AG04450 (cell line): ENCODE results near the gene TMEM31. TPM values are rescaled to one million over a fixed set of nuclear protein-coding genes. Genes with fewer than 3 reads are reported as not detected.

Source experiments
- CTCF ChIA-PET: fragments of 300-600, 350-600 bp; formaldehyde crosslinking; extraction: SDS; loops from one replicate; lab custom pipeline; 2022; ENCODE audit warnings: antibody characterized with exemption, inconsistent platforms; lab: Charles Lee
- POLR2A ChIA-PET: fragments of 350-600 bp; formaldehyde crosslinking; extraction: SDS; loops from one replicate; lab custom pipeline; 2021; ENCODE audit warnings: antibody characterized with exemption, inconsistent platforms; lab: Yijun Ruan, JAX
- DNase-seq: peaks from one replicate; pipeline ENCODE4 v3.0.0-alpha.2; 2011; ENCODE audit warnings: low read depth, low spot score
- H3K27ac ChIP-seq: one replicate; pipeline ENCODE4 v1.5.1; 2012; ENCODE audit warnings: low read depth, low read length, control low read depth
- H3K27me3 ChIP-seq: one replicate; pipeline ENCODE4 v1.6.0; 2012; ENCODE audit warnings: low read length; ENCODE audit not compliant: control insufficient read depth, insufficient read depth
- H3K4me3 ChIP-seq: 2 replicates; pipeline ENCODE4 v1.5.1; 2011; ENCODE audit warnings: mild to moderate bottlenecking, low read depth, low read length, control low read depth
- H3K9me3 ChIP-seq: 2 replicates; pipeline ENCODE4 v1.5.1; 2012; ENCODE audit warnings: low read length; ENCODE audit not compliant: control insufficient read depth, insufficient read depth
- polyA plus RNA-seq: library from polyadenylated mRNA; depleted of rRNA; stranded (reverse); fragments of >200 nt; gene quantifications from 2 replicates; pipeline ENCODE4 v1.2.3, GENCODE V29; 2011
- TF ChIP-seq, protein P1 (sequence below): IDR thresholded peaks from 2 replicates; pipeline ENCODE4 v1.5.1; 2011; ENCODE audit warnings: low read depth, low read length, control low read depth, inconsistent platforms

The TMEM31 gene
- polyA plus RNA-seq, 1 experiment, result not detected

DNA sequence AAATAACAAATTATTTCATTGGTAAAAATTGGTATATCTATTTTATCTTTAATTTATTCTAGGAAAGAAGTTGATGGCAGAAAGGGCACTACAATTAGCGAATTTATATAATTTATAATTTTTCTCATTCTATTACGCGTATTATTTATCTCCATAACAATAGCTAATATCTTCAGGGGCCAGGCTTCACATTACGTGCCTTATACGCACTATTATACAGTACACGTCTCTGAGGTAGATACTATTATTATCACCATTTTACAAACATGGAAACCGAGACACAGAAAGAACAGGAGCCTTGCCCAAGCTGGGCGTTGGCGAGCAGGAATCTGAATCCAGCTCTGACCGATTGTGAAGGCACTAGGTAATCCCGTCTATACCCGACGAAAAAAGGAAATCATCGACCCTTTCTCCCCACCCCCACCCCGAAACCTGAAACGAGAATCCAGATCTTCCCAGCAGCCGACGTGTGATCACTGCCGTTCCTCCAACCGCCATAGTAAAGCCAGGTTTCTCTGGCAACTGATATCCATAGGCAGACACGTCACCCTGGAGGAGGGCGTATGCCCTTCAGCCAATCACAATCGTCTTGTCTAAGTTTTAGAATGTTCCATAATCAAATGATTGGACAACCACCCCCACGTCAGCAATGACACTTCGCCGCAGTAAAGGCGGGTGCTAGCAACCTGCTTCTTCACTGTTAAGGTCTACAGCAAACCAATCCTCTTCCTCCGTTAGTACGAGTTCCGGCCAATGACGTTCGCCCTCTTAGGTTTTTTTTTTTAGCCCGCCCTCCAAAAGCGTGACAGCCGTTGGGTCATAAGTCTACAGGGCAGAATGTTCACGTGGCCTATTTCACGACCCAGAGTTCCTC lies 24.3 kb upstream of the TMEM31 start, which contains the start of gene MORF4L2:
MORF4L2 (minus strand) TSS at position 501 of the 874 bp plus-strand sequence. CDS start 9,672 bp downstream, outside the sequence.
- Histone ChIP-seq H3K27ac (peak within 1 kb of the TSS; percentile 98), H3K9me3 (no peaks in the 10 kb centered on the region), H3K4me3 (peak within 1 kb of the TSS; percentile 81), H3K27me3 (no peaks in the 10 kb centered on the region)
- ChIA-PET CTCF (interaction anchor here (0.6 to 2.2 kb wide), 5 partner anchors 56 to 309 kb away, joined by 3 to 12 read pairs (median 7); no protein-coding TSS in a partner anchor), POLR2A (interaction anchor here (0.7 to 1.0 kb wide), 5 partner anchors 57 to 150 kb away, joined by 3 to 7 read pairs (median 3); no protein-coding TSS in a partner anchor)
- DNase-seq, result peak; percentile 97
- TF ChIP-seq, protein P1, sequence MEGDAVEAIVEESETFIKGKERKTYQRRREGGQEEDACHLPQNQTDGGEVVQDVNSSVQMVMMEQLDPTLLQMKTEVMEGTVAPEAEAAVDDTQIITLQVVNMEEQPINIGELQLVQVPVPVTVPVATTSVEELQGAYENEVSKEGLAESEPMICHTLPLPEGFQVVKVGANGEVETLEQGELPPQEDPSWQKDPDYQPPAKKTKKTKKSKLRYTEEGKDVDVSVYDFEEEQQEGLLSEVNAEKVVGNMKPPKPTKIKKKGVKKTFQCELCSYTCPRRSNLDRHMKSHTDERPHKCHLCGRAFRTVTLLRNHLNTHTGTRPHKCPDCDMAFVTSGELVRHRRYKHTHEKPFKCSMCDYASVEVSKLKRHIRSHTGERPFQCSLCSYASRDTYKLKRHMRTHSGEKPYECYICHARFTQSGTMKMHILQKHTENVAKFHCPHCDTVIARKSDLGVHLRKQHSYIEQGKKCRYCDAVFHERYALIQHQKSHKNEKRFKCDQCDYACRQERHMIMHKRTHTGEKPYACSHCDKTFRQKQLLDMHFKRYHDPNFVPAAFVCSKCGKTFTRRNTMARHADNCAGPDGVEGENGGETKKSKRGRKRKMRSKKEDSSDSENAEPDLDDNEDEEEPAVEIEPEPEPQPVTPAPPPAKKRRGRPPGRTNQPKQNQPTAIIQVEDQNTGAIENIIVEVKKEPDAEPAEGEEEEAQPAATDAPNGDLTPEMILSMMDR, result no peak

DNA sequence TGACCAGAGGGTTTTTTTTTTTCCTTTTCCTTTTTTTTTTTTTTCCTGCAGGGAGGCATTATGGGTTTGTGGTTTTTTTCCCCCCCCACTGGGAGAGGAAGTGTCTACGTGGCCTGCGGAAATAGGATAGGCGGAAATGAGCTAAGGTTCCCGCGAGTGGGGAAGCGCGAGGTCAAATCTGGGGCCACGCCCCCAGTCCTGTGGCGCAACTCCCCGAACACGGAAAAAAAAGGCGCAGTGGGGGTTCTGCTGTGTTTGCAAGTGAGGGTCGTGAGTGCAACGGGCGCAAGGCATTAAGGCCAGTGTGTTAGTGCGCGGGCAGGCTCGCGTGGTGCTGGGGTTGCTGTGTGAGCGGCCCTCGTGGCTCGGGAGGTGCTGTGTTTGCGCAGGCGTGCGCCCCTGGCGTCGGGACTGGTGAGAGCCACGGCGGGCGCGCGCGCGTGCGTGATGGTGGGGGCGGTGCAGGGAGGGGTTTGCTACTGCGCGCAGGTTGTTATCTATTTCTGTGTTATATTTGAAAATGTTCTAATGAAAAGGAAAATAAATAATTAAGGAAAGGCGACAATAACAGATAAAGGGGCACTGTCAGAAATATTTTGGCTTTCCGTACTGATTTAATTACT lies 23.5 kb upstream of the TMEM31 start:
- Histone ChIP-seq H3K4me3 (peak overlapping the region; percentile 70), H3K27ac (peak overlapping the region; percentile 98), H3K27me3 (no peaks in the 10 kb centered on the region), H3K9me3 (no peaks in the 10 kb centered on the region)
- TF ChIP-seq, protein P1, result peak; percentile 54
- DNase-seq, result peak; percentile 42
- POLR2A ChIA-PET, result interaction anchor here (0.7 to 1.0 kb wide), 4 partner anchors 57 to 151 kb away, joined by 3 to 7 read pairs (median 4); no protein-coding TSS in a partner anchor
- CTCF ChIA-PET, result interaction anchor here (0.6 to 1.0 kb wide), 4 partner anchors 81 to 310 kb away, joined by 3 to 12 read pairs (median 6); no protein-coding TSS in a partner anchor

DNA sequence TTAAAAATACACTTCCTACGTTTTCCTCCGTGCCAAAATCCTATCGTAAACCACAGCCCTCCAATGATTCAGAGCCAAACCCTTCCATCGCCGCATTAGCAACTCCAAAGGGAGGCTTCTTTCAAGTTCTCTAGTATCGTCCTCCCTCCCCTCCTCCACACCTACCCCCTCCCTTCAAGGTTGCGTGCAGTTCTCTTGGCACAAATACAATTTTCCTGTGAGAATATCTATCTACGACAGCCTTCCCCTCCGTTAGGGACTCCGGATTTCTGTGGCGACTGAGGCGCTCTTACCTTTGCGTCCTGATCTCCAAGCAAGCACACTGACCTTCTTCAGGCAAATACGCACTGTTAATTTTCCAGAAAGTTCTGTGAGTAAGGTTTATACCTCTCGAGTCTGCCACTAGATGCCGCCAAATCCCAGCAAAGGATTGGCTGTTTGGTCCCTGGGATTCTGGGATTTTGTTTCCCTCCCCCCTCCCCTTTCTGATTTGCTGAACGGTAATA lies 23.0 kb upstream of the TMEM31 start:
- ChIA-PET POLR2A (interaction anchor here (0.8 to 1.0 kb wide), 2 partner anchors 58 to 151 kb away, joined by 3 to 4 read pairs; no protein-coding TSS in a partner anchor), CTCF (interaction anchor here (0.9 to 1.0 kb wide), 2 partner anchors 9 to 142 kb away, joined by 6 to 12 read pairs; no protein-coding TSS in a partner anchor)
- DNase-seq, result no peak
- H3K27ac ChIP-seq, result peak overlapping the region; percentile 98
- no peaks in the 10 kb centered on the region for H3K27me3 ChIP-seq
- H3K9me3 ChIP-seq, result no peaks in the 10 kb centered on the region
- H3K4me3 ChIP-seq, result peak overlapping the region; percentile 70
- TF ChIP-seq, protein P1, result peak; percentile 77

DNA sequence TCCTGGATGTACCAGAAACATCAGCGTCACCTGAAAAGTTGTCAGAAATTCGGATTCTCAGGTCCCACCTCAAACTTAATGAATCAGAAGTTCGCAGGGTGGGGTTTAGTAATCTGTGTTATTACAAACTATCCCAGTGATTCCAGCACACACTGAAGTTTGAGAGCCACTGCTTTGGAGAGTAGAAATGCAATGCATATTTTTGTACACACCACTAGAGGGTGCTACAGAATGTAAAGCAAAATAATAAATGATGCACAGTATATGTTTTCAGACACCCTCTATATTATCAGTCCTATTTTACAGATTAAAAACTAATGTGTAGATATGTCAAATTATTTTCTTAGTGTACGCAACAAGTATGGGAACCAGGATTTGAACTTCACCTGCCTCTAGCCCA lies 21.8 kb upstream of the TMEM31 start:
- CTCF ChIA-PET, result interaction anchor here (0.7 to 1.1 kb wide), 3 partner anchors 8 to 22 kb away, joined by 3 to 6 read pairs (median 4); partner anchors contain the start of gene TMEM31

More for the DNA sequence above, 21.8 kb upstream of the TMEM31 start:
- H3K9me3 ChIP-seq, result no peaks in the 10 kb centered on the region
- no peak overlapping the region for H3K4me3 ChIP-seq
- no peaks in the 10 kb centered on the region for H3K27me3 ChIP-seq
- POLR2A ChIA-PET, result no interaction called here
- DNase-seq, result no peak
- no peak overlapping the region for H3K27ac ChIP-seq
- TF ChIP-seq, protein P1, result peak; percentile 64
